LNCaP clone FGC (cell line): ENCODE data around the gene NAA16.

ENCODE experiments used
- DNase-seq: peaks from one replicate; pipeline ENCODE4 v3.0.0-alpha.2; 2011; ENCODE audit warnings: low read depth
- H3K4me3 ChIP-seq: 2 replicates; pipeline ENCODE4 v1.5.1; 2011; ENCODE audit warnings: mild to moderate bottlenecking, low read depth, low read length, control low read depth
- TF ChIP-seq, protein P1 (sequence below): IDR thresholded peaks from 2 replicates; pipeline ENCODE4 v1.5.1; 2012; ENCODE audit warnings: mild to moderate bottlenecking; ENCODE audit not compliant: control insufficient read depth, insufficient read depth; ENCODE audit errors: extremely low read depth

Gene NAA16

DNA sequence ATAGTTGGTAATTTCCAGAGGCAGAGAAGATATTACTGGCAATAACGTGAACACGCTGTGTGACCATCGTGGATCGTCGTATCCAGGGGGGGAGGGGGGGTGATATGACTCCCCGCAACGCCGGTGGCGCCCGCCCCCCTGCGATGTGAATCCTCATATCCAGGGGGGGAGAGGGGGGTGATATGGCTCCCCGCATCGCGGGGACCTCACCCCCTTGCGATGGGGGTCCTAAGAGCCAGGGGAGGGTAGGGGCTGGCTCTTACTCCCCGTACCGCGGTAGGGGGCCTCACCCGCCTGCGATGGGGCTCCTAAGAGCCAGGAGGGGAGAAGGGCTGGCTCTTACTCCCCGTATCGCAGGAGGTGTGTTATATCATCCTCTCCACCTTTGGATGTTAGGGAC, 115.0 kb downstream of the NAA16 start:
- H3K4me3 ChIP-seq = no peak overlapping the region
- DNase-seq = no peak
- TF ChIP-seq, protein P1, sequence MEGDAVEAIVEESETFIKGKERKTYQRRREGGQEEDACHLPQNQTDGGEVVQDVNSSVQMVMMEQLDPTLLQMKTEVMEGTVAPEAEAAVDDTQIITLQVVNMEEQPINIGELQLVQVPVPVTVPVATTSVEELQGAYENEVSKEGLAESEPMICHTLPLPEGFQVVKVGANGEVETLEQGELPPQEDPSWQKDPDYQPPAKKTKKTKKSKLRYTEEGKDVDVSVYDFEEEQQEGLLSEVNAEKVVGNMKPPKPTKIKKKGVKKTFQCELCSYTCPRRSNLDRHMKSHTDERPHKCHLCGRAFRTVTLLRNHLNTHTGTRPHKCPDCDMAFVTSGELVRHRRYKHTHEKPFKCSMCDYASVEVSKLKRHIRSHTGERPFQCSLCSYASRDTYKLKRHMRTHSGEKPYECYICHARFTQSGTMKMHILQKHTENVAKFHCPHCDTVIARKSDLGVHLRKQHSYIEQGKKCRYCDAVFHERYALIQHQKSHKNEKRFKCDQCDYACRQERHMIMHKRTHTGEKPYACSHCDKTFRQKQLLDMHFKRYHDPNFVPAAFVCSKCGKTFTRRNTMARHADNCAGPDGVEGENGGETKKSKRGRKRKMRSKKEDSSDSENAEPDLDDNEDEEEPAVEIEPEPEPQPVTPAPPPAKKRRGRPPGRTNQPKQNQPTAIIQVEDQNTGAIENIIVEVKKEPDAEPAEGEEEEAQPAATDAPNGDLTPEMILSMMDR = no peak
